ENCODE measurements around the gene TNFRSF19. TPM values are rescaled to one million over a fixed set of nuclear protein-coding genes. Genes with fewer than 3 reads are reported as not detected.
A peak's percentile ranks its signal among the peaks of the same experiment; 100 is the strongest.

The TNFRSF19 gene
- total and polyA plus RNA-seq, 2 of the 4 experiments (the other 2 are of a cell fraction) = 18.6 to 26.3 TPM

- Histone ChIP-seq H2BK5ac (ENCODE audit: low read depth, low read length, poor library complexity, severe bottlenecking) (peak overlapping the region; percentile 14), H3K56ac (ENCODE audit: extremely low read depth, insufficient read depth, low read length) (peak overlapping the region; percentile 45; the same call in 1 of the 2 replicates), H3K4ac (ENCODE audit: low read depth, low read length) (peak overlapping the region; percentile 62), H3K4me3 (ENCODE audit: insufficient read depth, low read depth, low read length) (peak overlapping the region; percentile 58), H2BK20ac (ENCODE audit: low read depth, low read length) (peak overlapping the region; percentile 32; the same call in 1 of the 2 replicates), H3K9me1 (ENCODE audit: insufficient read depth, low read length) (no peaks in the 10 kb centered on the region), H2BK120ac (ENCODE audit: low read depth, low read length) (peak overlapping the region; percentile 81), H3K9ac (ENCODE audit: low read depth, low read length) (peak overlapping the region; percentile 86), H4K20me1 (ENCODE audit: insufficient read depth, low read length) (no peaks in the 10 kb centered on the region), H3K18ac (ENCODE audit: low read depth, low read length) (peak overlapping the region; percentile 92), H4K5ac (ENCODE audit: low read depth, low read length) (peak overlapping the region; percentile 93), H2BK15ac (ENCODE audit: low read depth, low read length) (peak overlapping the region; percentile 59; the same call in 2 of the 3 replicates), H3K4me1 (ENCODE audit: control insufficient read depth, insufficient read depth, low read length) (peaks cover 5% of the 10 kb centered on the region; the same call in 1 of the 2 replicates), H3K79me1 (ENCODE audit: low read depth in 1 of 2, low read length in 2 of 2) (no peaks in the 10 kb centered on the region), H2AFZ (replicated peaks; ENCODE audit: low read length, poor library complexity) (peak overlapping the region; percentile 90), H3K4me2 (ENCODE audit: low read depth, low read length) (peak overlapping the region; percentile 85), H2AK9ac (replicated peaks; ENCODE audit: low read depth, low read length, poor library complexity) (peak overlapping the region; percentile 29), H4K91ac (ENCODE audit: insufficient read depth, low read depth, low read length) (peak overlapping the region; percentile 61), H4K8ac (ENCODE audit: low read depth in 2 of 2, low read length in 2 of 2) (peak overlapping the region; percentile 23 to 76), H3K14ac (replicated peaks; ENCODE audit: low read depth, low read length) (peak overlapping the region; percentile 74), H3K27me3 (ENCODE audit: control insufficient read depth, insufficient read depth, low read length) (no peaks in the 10 kb centered on the region), H2AK5ac (ENCODE audit: low read depth, low read length) (no peak overlapping the region), H3K27ac (ENCODE audit: insufficient read depth, low read length) (peak overlapping the region; percentile 77), H3K9me3 (ENCODE audit: control insufficient read depth, insufficient read depth, low read length) (peaks cover 5% of the 10 kb centered on the region; the same call in 1 of the 2 replicates), H3K23ac (ENCODE audit: low read depth, low read length) (peak overlapping the region; percentile 69), H3K36me3 (ENCODE audit: control insufficient read depth, insufficient read depth, low read length) (no peaks in the 10 kb centered on the region)
- peak; percentile 7 for DNase-seq
- ChIA-PET CTCF (interaction anchor here (0.6 kb wide), 1 partner anchor 339 kb away, joined by 3 read pairs; no protein-coding TSS in a partner anchor), POLR2A (ENCODE audit: unreplicated experiment) (interaction anchor here (0.7 kb wide), 1 partner anchor 107 kb away, joined by 3 read pairs; no protein-coding TSS in a partner anchor)
- dilution Hi-C loops (cut with HindIII; ENCODE audit: low sequenced_read_pairs, unreplicated experiment) = no loop called here
- intact Hi-C loops (cut with micrococcal nuclease) = no loop called here
- ATAC-seq (ENCODE audit: low read depth) = peak; percentile 79
- 8% methylated on average over 16 of the region's 31 CpGs; no CpG with 5 or more reads in 1 of the 2 experiments for WGBS, 2 experiments (ENCODE audit: extremely low coverage in 2 of 2, insufficient read length in 1 of 2)
- in situ Hi-C loops (cut with MboI; ENCODE audit: low sequenced_read_pairs) = no loop called here
- BruUV-seq (replicated peaks) = no TSS peak
- no peak for TF ChIP-seq RCOR1 (IDR thresholded peaks at IDR 0.05; ENCODE audit: insufficient replicate concordance, low read length)
- TF ChIP-seq USF2 (IDR thresholded peaks at IDR 0.05; ENCODE audit: low read depth, low read length) = no peak
- no peak for TF ChIP-seq CEBPB (IDR thresholded peaks at IDR 0.05; ENCODE audit: low read depth, low read length)
- TF ChIP-seq CTCF (conservative IDR thresholded peaks at IDR 0.05; ENCODE audit: low read depth, low read length) = no peak
- TF ChIP-seq MAFK (IDR thresholded peaks at IDR 0.05; ENCODE audit: low read depth, low read length) = no peak
These were observed 23.1 kb upstream of the TNFRSF19 start for GRCh38 chr13:23547000-23547590.

All from IMR-90 (cell line).